Adrenal gland (tissue), 5 donors: ENCODE results near the gene CGNL1.

Source experiments
- CTCF ChIP-seq, 6 experiments: fragments of 450-650 bp in 4 of 6; fragments of 200-600 bp in 2 of 6; sonication (generic) in 1 of 6; IDR thresholded peaks; 1 replicate in 5 of 6; 2 replicates in 1 of 6; pipeline versions ENCODE4 v1.5.1 to v1.8.0; 2016 to 2021; ENCODE audit warnings: antibody characterized with exemption in 6 of 6, mild to moderate bottlenecking in 2 of 6, moderate library complexity in 1 of 6
- POLR2A ChIP-seq, 2 donors: fragments of 450-650 bp; IDR thresholded peaks; one replicate each; pipeline ENCODE4 v1.6.1; 2017; ENCODE audit warnings: antibody characterized with exemption in 2 of 2, mild to moderate bottlenecking in 2 of 2, moderate library complexity in 1 of 2
- donor health status: DM: no; HTN: no; CAD: no.

GRCh38 chr15:57509965-57510364 is 133.7 kb downstream of the CGNL1 start:
- TF ChIP-seq CTCF (IDR thresholded peaks at IDR 0.05), result no peak
- no peak for TF ChIP-seq POLR2A (IDR thresholded peaks at IDR 0.05)
